Skin epidermis (tissue), 12 donors: Measurements from ENCODE around the gene LGALS7.

Experiments
- H3K27ac ChIP-seq, 21 experiments: fragments of 200-600 bp; sonication (generic) in 11 of 21; one replicate each; pipeline ENCODE4 v1.5.0; 2020; ENCODE audit warnings: mild to moderate bottlenecking in 3 of 21, inconsistent platforms in 2 of 21, moderate library complexity in 2 of 21
- H3K4me3 ChIP-seq, 7 experiments: fragments of 200-600 bp; sonication (generic) in 2 of 7; one replicate each; pipeline ENCODE4 v1.5.0; 2020; ENCODE audit warnings: inconsistent platforms in 2 of 7, mild to moderate bottlenecking in 2 of 7, moderate library complexity in 1 of 7

Gene LGALS7

DNA sequence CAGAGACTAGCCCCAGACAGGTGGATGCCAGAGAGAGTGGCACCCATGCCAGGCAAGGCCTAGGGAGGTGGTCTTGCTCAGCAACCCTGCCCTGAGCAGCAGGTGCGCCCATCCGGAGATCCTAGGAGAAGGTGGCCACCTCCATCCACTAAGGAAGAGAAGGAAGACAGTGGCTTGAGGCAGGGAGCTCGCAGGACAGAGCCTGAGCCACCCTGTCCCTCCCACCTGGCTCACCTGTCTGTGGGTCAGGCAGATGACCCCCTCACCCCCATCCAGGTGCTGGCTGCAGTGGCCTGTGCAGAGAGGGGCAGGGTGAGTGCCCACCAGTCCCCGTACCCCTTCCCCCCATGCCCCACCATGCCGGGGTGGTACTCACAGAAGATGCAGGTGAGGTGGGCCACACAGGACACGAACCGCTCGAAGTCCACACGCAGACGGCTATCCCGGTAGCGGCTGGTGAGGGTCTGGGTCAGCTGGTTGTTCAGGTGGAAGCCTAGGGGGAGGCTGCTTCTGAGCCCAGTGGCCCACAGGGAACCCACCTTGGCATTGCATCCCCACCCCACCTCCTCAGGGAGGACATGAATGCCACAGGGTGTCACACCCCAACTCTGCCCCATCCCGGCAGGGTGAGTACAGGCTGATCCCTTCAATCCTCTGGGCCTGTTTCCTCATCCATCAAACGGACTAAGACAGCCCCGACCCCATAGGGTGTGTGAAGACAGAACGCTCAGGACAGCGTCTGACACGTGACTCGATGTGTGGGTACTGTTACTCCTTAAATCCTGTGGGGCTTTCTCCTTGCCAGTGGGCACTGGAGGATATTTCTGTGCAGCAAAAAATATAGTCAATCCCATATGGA lies 42.4 kb downstream of the LGALS7 start:
- no peak overlapping the region for H3K4me3 ChIP-seq
- peak overlapping the region in 8 of 21 experiments; percentile 12 to 81 (median 38) for H3K27ac ChIP-seq

DNA sequence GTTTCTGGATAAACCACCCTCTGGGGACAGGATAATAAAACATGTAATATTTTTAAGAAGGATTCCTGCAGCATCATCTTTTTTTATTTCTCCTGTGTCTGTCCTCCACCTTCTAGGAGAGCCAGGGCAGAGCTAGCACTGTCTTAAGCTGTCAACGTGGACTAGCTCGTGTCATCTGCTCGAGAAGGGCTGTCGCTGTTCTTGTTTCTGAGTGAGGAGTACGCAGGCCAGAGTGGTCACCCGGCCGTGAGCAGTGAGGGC lies 42.9 kb downstream of the LGALS7 start:
- no peak overlapping the region for H3K4me3 ChIP-seq
- H3K27ac ChIP-seq, result peak overlapping the region in 3 of 21 experiments; percentile 18 to 31 (median 20)

DNA sequence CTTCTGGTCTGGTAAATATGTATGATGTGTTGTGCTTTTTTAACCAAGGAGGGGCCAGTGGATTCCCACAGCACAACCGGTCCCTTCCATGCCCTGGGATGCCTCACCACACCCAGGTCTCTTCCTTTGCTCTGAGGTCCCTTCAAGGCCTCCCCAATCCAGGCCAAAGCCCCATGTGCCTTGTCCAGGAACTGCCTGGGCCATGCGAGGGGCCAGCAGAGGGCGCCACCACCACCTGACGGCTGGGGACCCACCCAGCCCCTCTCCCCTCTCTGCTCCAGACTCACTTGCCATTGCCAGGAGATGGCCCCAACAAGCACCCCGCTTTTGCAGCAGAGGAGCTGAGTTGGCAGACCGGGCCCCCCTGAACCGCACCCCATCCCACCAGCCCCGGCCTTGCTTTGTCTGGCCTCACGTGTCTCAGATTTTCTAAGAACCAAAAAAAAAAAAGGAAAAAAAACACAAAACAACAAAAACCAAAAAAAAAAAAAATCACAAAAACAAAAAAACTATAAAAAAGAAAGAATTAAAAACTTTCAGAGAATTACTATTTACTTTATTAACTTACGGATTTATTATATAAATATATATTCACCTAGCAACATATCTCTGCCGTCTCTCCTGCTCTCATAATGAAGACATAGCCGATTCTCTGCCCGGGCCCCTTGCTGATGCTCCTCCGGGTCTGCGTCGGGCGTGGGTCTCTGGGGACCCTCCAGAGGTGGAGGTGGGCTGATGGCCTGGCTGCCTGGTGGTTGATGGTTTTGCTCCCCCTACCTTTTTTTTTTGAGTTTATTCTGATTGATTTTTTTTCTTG lies 43.5 kb downstream of the LGALS7 start:
- H3K27ac ChIP-seq, result peak overlapping the region in 6 of 21 experiments; percentile 18 to 37 (median 28)

DNA sequence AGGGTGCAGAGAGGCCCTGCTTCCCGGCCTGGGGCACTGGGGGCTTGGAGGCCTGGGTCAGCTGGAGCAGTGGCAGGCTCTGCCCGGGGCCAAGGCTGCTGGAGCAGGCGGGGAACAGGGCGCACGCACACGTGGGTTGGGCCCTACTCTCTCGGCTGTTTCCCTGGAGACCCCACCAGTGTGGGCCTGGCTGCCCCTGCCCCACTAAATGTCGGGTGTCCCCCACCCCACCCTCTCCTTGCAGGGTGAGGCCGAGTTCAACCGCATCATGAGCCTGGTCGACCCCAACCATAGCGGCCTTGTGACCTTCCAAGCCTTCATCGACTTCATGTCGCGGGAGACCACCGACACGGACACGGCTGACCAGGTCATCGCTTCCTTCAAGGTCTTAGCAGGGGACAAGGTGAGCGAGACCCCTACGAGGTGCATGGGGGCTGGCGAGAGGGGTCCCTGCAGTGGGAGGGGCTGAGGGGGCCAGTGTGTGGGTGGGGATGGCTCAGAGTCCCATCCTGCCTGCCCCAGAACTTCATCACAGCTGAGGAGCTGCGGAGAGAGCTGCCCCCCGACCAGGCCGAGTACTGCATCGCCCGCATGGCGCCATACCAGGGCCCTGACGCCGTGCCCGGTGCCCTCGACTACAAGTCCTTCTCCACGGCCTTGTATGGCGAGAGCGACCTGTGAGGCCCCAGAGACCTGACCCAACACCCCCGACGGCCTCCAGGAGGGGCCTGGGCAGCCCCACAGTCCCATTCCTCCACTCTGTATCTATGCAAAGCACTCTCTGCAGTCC lies 44.4 kb downstream of the LGALS7 start:
- Histone ChIP-seq H3K27ac (peak overlapping the region in 7 of 21 experiments; percentile 2 to 37 (median 27)), H3K4me3 (no peak overlapping the region)

More for the DNA sequence above, 43.5 kb downstream of the LGALS7 start:
- H3K4me3 ChIP-seq, result no peak overlapping the region

DNA sequence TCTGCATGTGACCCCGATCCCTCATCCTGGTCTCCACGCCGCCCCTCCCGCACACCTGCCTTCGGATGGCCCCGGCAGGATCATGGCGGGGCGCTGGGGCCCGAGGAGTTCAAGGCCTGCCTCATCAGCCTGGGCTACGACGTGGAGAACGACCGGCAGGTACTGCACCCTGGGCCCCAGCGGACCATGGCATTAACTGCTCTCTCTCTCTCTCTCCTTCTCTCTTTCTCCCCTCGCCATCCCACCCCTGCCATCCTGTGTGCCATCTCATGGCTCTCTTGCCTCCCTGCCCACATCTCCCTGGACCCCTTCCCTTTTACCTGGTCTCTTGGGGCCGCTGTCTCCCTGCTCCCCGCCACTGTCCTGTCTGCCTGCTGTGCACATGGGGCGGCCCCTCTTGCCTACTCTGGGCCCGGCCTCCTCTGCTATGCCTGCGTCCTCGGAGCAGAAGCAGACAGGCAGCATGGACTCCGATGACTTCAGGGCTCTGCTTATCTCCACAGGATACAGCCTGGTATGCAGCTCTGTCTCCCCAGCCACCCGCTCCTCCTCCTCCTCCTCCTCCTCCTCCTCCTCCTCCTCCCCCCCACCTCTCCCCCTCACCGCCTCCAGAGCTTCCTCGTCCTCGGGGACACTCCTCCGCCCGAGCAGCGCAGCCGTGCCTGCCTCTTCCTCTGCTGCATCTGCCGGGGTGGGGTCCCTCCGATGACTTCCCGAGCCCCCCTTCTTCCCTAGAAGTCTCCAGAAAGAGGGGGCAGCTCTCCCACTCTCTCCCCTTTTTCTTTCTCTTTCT lies 45.3 kb downstream of the LGALS7 start:
- Histone ChIP-seq H3K27ac (peak overlapping the region in 3 of 21 experiments; percentile 27 to 43 (median 36)), H3K4me3 (no peak overlapping the region)

DNA sequence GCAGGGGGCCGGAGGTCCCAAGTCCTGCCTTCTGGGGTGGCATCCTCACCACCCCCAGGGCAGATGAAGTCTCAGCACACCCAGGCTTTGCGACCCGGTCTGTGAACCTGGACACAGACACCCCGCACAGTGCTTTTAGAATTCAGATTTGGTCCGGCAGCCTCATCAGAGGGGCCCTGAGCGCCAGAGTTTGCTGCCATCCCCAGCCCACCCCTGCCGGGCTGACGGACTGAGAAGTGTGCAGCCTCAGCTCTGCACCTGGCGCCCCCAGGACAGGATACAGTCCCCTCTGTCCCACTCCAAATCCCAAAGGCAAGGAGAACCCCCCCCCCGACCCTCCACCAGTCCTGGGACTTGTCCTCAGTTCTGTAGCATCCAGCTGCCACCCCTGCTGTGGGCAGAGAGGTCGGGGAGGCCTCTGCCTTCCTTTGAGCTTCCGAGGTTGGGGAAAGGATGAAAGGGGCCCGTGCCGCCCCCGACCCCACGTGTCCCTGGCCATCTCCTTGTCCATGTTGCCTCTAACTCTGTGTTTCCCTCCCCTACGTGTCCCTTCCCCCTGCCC lies 45.9 kb downstream of the LGALS7 start:
- Histone ChIP-seq H3K4me3 (no peak overlapping the region), H3K27ac (peak overlapping the region in 3 of 21 experiments; percentile 28 to 62 (median 43))

DNA sequence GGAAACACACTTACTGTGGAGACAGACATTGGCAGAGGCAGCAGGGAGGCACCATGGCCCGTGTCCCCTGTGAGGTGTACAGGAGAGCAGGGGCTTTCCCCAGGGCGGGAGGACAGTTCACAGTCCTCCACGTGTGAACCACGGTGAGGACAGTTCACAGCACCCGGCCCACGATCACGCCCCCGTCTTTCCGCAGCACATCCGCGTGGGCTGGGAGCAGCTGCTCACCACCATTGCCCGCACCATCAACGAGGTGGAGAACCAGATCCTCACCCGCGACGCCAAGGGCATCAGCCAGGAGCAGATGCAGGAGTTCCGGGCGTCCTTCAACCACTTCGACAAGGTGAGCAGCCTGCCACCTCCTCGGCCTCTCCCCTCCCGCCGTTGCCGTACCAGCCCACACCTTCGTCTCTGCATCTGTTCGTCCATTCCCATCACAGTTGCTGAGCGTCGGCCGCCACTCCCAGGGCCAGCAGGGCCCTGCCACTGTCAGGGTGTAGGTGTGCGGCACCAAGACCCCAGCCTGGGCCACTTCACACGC lies 46.5 kb downstream of the LGALS7 start:
- Histone ChIP-seq H3K4me3 (no peak overlapping the region), H3K27ac (peak overlapping the region in 4 of 21 experiments; percentile 3 to 62 (median 32))

DNA sequence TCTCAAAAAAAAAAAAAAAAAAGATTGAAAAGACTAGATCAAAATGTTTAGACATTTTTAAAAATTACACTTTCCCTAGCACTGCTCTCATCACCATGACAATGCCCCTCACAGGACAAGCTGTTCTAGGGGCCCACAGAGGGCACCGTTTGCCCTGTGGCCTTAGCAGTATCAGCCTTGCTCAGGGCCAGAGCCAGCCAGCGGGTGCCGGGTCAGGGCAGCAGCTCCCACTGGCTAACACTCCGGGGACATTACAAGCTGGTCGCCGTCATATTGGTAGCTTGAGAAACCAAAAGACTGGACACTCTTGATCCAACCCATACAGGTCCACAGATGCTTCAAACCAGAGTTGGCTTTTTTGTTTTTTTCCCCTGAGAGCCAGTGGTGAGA lies 47.0 kb downstream of the LGALS7 start:
- Histone ChIP-seq H3K4me3 (no peak overlapping the region), H3K27ac (peak overlapping the region in 5 of 21 experiments; percentile 3 to 62 (median 28))

DNA sequence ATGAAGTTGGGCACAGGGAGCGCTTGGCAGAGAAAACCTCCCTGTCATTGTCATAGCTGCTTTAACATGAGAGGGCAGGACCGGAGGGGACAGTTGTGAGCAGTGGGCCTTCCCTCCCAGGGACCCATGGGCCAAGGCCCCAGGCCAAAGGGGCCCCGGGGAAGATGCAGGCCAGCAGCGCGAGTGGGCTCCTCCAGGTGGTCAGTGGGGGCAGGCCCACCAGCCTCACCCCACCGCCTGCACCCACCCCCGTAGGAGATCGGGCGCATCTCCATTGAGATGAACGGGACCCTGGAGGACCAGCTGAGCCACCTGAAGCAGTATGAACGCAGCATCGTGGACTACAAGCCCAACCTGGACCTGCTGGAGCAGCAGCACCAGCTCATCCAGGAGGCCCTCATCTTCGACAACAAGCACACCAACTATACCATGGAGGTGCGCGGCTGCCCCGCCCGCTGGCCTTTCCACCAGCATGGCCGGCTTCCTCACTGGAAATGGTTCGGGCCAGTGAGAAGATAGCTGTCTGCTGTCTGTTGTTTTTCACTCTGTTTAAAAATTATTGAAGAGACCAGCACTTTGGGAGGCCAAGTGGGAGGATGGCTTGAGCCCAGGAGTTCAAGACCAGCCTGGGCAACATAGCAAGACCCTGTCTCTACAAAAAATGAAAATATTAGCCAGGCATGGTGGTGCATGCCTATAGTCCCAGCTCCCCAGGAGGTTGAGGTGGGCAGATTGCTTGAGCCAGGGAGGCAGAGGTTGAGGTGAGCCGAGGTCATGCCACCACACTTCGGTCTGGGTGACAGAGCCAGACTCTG lies 47.6 kb downstream of the LGALS7 start:
- Histone ChIP-seq H3K27ac (peak overlapping the region in 4 of 21 experiments; percentile 6 to 62 (median 28)), H3K4me3 (no peak overlapping the region)

DNA sequence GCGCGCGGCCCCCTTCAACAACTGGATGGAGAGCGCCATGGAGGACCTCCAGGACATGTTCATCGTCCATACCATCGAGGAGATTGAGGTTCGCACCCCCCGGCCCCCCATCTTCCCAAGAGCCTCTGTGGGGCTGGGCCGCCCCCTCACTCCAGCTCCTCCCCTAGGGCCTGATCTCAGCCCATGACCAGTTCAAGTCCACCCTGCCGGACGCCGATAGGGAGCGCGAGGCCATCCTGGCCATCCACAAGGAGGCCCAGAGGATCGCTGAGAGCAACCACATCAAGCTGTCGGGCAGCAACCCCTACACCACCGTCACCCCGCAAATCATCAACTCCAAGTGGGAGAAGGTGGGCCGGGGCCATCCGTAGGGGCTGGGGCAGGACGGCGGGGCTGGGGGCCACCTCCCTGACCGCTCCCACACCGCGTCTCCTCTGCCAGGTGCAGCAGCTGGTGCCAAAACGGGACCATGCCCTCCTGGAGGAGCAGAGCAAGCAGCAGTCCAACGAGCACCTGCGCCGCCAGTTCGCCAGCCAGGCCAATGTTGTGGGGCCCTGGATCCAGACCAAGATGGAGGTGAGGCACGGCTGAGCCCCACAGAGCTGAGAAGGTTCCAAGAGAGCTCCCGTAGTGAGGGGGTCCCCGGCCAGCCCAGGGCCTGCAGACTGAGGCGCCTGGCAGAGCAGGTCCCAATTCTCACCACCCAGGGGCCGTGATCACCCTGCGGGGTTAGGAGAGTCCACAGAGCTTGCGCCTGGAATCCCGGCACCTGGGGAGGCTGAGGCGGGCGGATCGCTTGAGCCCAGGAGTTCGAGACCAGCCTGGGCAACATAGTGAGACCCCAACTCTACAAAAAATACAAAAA lies 49.1 kb downstream of the LGALS7 start:
- Histone ChIP-seq H3K4me3 (no peak overlapping the region), H3K27ac (no peak overlapping the region)

DNA sequence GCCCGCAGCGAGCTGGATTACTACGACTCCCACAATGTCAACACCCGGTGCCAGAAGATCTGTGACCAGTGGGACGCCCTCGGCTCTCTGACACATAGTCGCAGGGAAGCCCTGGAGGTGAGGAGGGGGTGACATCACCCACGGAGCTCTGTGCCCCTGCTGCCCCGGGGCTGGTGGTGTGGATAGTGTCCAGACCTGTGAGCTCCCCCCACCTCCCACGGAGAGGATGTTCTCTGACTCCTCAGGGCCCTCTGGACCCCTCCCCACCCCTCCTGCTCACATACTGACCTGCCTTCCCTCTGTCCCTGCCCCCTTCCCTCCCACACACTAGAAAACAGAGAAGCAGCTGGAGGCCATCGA lies 49.7 kb downstream of the LGALS7 start:
- Histone ChIP-seq H3K4me3 (no peak overlapping the region), H3K27ac (peak overlapping the region in 1 of 21 experiments; percentile 77)

DNA sequence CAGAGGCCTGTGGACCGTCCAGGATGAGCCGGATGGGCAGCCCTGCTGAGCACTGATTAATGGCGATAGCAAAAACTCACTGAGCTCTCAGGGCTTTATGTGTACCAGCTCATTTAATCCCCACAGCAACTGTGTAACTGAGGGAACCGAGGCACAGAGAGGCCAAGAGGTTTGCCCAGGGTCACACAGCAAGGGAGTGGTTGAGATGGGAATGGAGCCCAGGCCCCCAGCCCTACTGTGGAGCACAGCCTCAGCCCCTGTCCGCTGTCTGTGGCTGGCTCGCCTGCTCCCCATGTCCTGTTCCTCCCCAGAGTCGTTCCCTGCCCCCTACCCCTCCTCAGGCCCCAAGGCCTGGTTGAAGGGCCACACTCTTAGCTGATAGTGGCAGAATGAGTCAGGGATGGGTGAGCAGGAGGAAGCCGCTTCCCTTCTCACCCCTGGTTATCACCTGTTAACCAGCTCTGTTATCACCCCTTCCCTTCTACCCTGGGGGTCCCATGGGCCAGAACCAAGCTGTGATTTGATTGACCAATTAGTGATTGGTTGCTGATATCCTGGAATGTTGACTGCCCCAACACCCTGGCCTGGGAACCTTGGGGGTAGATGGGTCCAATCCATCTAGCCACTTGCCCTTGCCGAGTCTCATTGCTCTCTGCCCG lies 50.2 kb downstream of the LGALS7 start:
- Histone ChIP-seq H3K4me3 (no peak overlapping the region), H3K27ac (peak overlapping the region in 9 of 21 experiments; percentile 29 to 78 (median 57))

DNA sequence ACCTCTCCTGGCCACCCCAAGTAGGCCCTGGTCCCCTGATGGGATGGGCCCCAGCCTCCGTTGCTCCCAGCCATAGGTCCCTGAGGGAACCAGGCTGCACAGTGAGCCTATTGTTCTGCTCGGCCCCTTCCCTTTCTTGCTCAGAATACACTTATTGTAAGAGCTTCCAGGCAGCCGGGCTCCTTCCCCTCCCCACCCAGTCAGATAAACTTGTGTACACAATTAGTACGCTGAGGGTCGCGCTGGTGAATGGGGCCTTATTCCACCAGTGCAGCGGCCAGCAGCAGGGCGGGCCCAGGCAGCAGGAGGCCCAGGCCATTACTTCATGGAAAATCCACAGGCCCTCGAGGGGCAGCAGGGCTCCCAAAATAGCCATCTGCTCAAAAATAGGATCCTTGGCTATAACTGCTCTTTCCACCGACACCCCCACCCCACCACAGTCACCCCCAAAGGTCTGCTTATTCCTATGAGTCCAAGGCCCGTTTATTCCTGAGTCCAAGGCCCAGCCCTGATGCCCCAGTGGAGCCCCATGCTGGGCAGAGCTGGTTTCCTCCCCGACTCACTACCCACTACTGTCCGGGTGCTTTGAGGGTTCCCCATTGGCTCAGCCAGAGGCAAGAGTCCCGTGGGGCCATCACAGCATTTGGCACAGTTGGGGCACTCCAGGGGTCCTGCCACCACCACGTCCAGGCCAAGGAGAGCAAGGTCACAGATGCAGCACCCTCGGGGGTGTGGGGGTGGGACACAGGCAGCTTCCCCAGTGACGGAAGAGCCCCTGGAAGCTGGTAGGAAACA lies 51.1 kb downstream of the LGALS7 start:
- Histone ChIP-seq H3K4me3 (no peak overlapping the region), H3K27ac (peak overlapping the region in 12 of 21 experiments; percentile 7 to 78 (median 44))

DNA sequence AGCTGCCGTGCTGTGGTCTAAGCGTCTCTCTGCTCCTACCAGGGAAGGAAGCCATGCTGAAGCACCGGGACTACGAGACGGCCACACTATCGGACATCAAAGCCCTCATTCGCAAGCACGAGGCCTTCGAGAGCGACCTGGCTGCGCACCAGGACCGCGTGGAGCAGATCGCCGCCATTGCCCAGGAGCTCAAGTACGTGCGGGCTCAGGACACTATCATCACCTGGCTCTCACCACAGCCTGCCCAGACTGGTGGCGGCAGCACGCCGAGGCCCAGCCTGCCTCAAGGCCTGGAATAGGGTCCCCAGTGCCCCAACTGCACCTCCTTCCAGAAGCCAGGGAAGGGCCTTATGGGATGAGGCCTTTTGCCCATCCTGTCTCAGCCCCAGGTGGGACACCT lies 51.8 kb downstream of the LGALS7 start:
- no peak overlapping the region for H3K4me3 ChIP-seq
- peak overlapping the region in 11 of 21 experiments; percentile 7 to 78 (median 39) for H3K27ac ChIP-seq
